HEK293 (cell line): ENCODE measurements around the gene KCNMA1.
A peak's percentile ranks its signal among the peaks of the same experiment; 100 is the strongest.

Source experiments
- CTCF ChIA-PET: fragments of 350-600 bp; formaldehyde crosslinking; extraction: SDS; loops from one replicate; lab custom pipeline; 2021; ENCODE audit warnings: antibody characterized with exemption; lab: Yijun Ruan, JAX
- POLR2A ChIA-PET: fragments of 300-600 bp; formaldehyde crosslinking; extraction: SDS; loops from one replicate; lab custom pipeline; 2020; ENCODE audit warnings: antibody characterized with exemption, inconsistent platforms; lab: Yijun Ruan, JAX
- H3K27ac ChIP-seq: fragments of 200-500 bp; sonication (Bioruptor generic); 2 replicates; pipeline ENCODE4 v1.5.1; 2014; ENCODE audit warnings: low read depth, low read length, control low read depth, inconsistent platforms; ENCODE audit errors: extremely low read depth
- H3K36me3 ChIP-seq, 2 experiments: fragments of 200-500 bp in 1 of 2; sonication (Bioruptor generic) in 1 of 2; 1 replicate in 1 of 2; 2 replicates in 1 of 2; pipeline ENCODE4 v1.5.1; 2014 to 2017; ENCODE audit warnings: inconsistent platforms in 2 of 2, low read length in 2 of 2; ENCODE audit not compliant: control insufficient read depth in 2 of 2, insufficient read depth in 1 of 2
- H3K4me1 ChIP-seq: fragments of 200-500 bp; sonication (Bioruptor generic); 2 replicates; pipeline ENCODE4 v1.5.1; 2014; ENCODE audit warnings: mild to moderate bottlenecking, low read length, inconsistent platforms; ENCODE audit not compliant: control insufficient read depth, insufficient read depth
- H3K4me3 ChIP-seq: 2 replicates; pipeline ENCODE4 v1.5.1; 2011; ENCODE audit warnings: low read depth, mild to moderate bottlenecking, control low read depth, low read length, moderate library complexity
- H3K9me3 ChIP-seq: fragments of 200-500 bp; sonication (Bioruptor generic); 2 replicates; pipeline ENCODE4 v1.5.1; 2014; ENCODE audit warnings: low read depth, low read length, inconsistent platforms; ENCODE audit not compliant: control insufficient read depth, insufficient read depth
- AEBP2 ChIP-seq: fragments of 450-650 bp; formaldehyde crosslinking; IDR thresholded peaks from 2 replicates; pipeline ENCODE4 v1.5.1; 2016; ENCODE audit warnings: missing biosample characterization, missing genetic modification characterization, borderline replicate concordance
- KLF8 ChIP-seq: fragments of 450-650 bp; formaldehyde crosslinking; IDR thresholded peaks from 2 replicates; pipeline ENCODE4 v1.5.1; 2016; ENCODE audit warnings: missing biosample characterization, missing genetic modification characterization
- MEIS1 ChIP-seq: sonication (generic); formaldehyde crosslinking; IDR thresholded peaks from 2 replicates; pipeline ENCODE4 v1.8.1; 2022; ENCODE audit warnings: missing genetic modification reagents, mild to moderate bottlenecking, borderline replicate concordance
- SP3 ChIP-seq: fragments of 450-650 bp; formaldehyde crosslinking; IDR thresholded peaks from 2 replicates; pipeline ENCODE4 v1.5.1; 2016; ENCODE audit warnings: missing biosample characterization, missing genetic modification characterization
- SP7 ChIP-seq: fragments of 450-650 bp; formaldehyde crosslinking; IDR thresholded peaks from 2 replicates; pipeline ENCODE4 v1.5.1; 2016; ENCODE audit warnings: missing biosample characterization, missing genetic modification characterization
- ZBTB10 ChIP-seq: fragments of 450-650 bp; formaldehyde crosslinking; IDR thresholded peaks from 2 replicates; pipeline ENCODE4 v1.5.1; 2016; ENCODE audit warnings: missing biosample characterization, missing genetic modification characterization
- ZBTB26 ChIP-seq: fragments of 450-650 bp; formaldehyde crosslinking; optimal IDR thresholded peaks from 2 replicates; pipeline ENCODE3; 2016; ENCODE audit warnings: missing biosample characterization, mild to moderate bottlenecking, missing genetic modification characterization
- ZBTB44 ChIP-seq: fragments of 450-650 bp; IDR thresholded peaks from 2 replicates; pipeline ENCODE4 v1.5.1; 2018; ENCODE audit warnings: missing biosample characterization, mild to moderate bottlenecking, missing genetic modification characterization
- ZNF114 ChIP-seq: fragments of 450-650 bp; formaldehyde crosslinking; IDR thresholded peaks from 2 replicates; pipeline ENCODE4 v1.5.0; 2017; ENCODE audit warnings: missing biosample characterization, missing genetic modification characterization
- ZNF155 ChIP-seq: fragments of 450-650 bp; formaldehyde crosslinking; IDR thresholded peaks from 2 replicates; pipeline ENCODE4 v1.5.1; 2016; ENCODE audit warnings: missing biosample characterization, missing genetic modification characterization
- ZNF174 ChIP-seq: fragments of 450-650 bp; formaldehyde crosslinking; IDR thresholded peaks from 2 replicates; pipeline ENCODE4 v1.5.0; 2017; ENCODE audit warnings: missing biosample characterization, mild to moderate bottlenecking, missing genetic modification characterization
- ZNF2 ChIP-seq: fragments of 450-650 bp; formaldehyde crosslinking; IDR thresholded peaks from 2 replicates; pipeline ENCODE4 v1.5.1; 2016; ENCODE audit warnings: missing biosample characterization, missing genetic modification characterization
- ZNF211 ChIP-seq: fragments of 450-650 bp; formaldehyde crosslinking; IDR thresholded peaks from 2 replicates; pipeline ENCODE4 v1.5.1; 2016; ENCODE audit warnings: low read depth, missing biosample characterization, missing genetic modification characterization
- ZNF23 ChIP-seq: fragments of 450-650 bp; formaldehyde crosslinking; IDR thresholded peaks from 2 replicates; pipeline ENCODE4 v1.5.1; 2016; ENCODE audit warnings: missing biosample characterization, missing genetic modification characterization, borderline replicate concordance
- ZNF248 ChIP-seq: fragments of 450-650 bp; formaldehyde crosslinking; IDR thresholded peaks from 2 replicates; pipeline ENCODE4 v1.5.1; 2017; ENCODE audit warnings: missing biosample characterization, missing genetic modification characterization
- ZNF521 ChIP-seq: fragments of 450-650 bp; formaldehyde crosslinking; IDR thresholded peaks from 2 replicates; pipeline ENCODE4 v1.5.1; 2017; ENCODE audit warnings: missing biosample characterization, mild to moderate bottlenecking, missing genetic modification characterization
- ZNF558 ChIP-seq: fragments of 450-650 bp; formaldehyde crosslinking; IDR thresholded peaks from 2 replicates; pipeline ENCODE4 v1.5.1; 2016; ENCODE audit warnings: missing biosample characterization, missing genetic modification characterization
- ZNF701 ChIP-seq: fragments of 450-650 bp; formaldehyde crosslinking; IDR thresholded peaks from 2 replicates; pipeline ENCODE4 v1.5.1; 2016; ENCODE audit warnings: missing biosample characterization, missing genetic modification characterization
- ZNF791 ChIP-seq: fragments of 450-650 bp; formaldehyde crosslinking; IDR thresholded peaks from 2 replicates; pipeline ENCODE4 v1.5.1; 2016; ENCODE audit warnings: missing biosample characterization, missing genetic modification characterization
- ZSCAN5A ChIP-seq: fragments of 450-650 bp; formaldehyde crosslinking; IDR thresholded peaks from 2 replicates; pipeline ENCODE4 v1.5.1; 2016; ENCODE audit warnings: missing biosample characterization, missing genetic modification characterization

KCNMA1 gene

GRCh38 chr10:77189520-77189919, 448.1 kb downstream of the KCNMA1 start (continued):
- TF ChIP-seq ZBTB44 (tag by site-specific recombination) (no peak), ZNF701 (tag by site-specific recombination) (no peak), ZNF521 (tag by site-specific recombination) (no peak), ZNF211 (no peak), ZNF114 (no peak), ZNF791 (no peak), MEIS1 (CRISPR knock-in tag) (no peak), ZNF155 (tag by site-specific recombination) (no peak), ZBTB10 (no peak)
- TF ChIP-seq, all 188 proteins: peak for 0

- ChIA-PET POLR2A (no interaction called here), CTCF (interaction anchor here (0.5 kb wide), 1 partner anchor 454 kb away, joined by 3 read pairs; no protein-coding TSS in a partner anchor)
These were observed 448.5 kb downstream of the KCNMA1 start for GRCh38 chr10:77189075-77189474.

GRCh38 chr10:77188521-77188920, 449.1 kb downstream of the KCNMA1 start:
- no peak overlapping the region for H3K4me3 ChIP-seq
- CTCF ChIA-PET: interaction anchor here (2.2 kb wide), 1 partner anchor 23 kb away, joined by 10 read pairs; no protein-coding TSS in a partner anchor
- peaks cover 4% of the 10 kb centered on the region for H3K4me1 ChIP-seq
- H3K36me3 ChIP-seq: no peaks in the 10 kb centered on the region
- H3K9me3 ChIP-seq: no peaks in the 10 kb centered on the region
- POLR2A ChIA-PET: no interaction called here
- no peak overlapping the region for H3K27ac ChIP-seq
- no peak for TF ChIP-seq SP3 (tag by site-specific recombination)
- TF ChIP-seq ZNF558 (tag by site-specific recombination): no peak
- TF ChIP-seq ZNF2 (tag by site-specific recombination): no peak
- TF ChIP-seq ZNF174 (tag by site-specific recombination): no peak
- TF ChIP-seq ZBTB26: no peak
- no peak for TF ChIP-seq ZNF23
- TF ChIP-seq ZSCAN5A: no peak
- no peak for TF ChIP-seq KLF8
- no peak for TF ChIP-seq AEBP2 (tag by site-specific recombination)

More at GRCh38 chr10:77189075-77189474, 448.5 kb downstream of the KCNMA1 start:
- no peak for TF ChIP-seq ZNF248 (tag by site-specific recombination)
- peak; percentile 88 for TF ChIP-seq SP7 (tag by site-specific recombination)
- peaks cover 4% of the 10 kb centered on the region for H3K4me1 ChIP-seq
- no peak overlapping the region for H3K4me3 ChIP-seq
- H3K9me3 ChIP-seq: no peaks in the 10 kb centered on the region
- no peak overlapping the region for H3K27ac ChIP-seq
- H3K36me3 ChIP-seq: no peaks in the 10 kb centered on the region
